Measurements from ENCODE around the gene GNAZ. TPM values are rescaled to one million over a fixed set of nuclear protein-coding genes. Genes with fewer than 3 reads are reported as not detected.

The GNAZ gene
- total RNA-seq, 4 donors from 2014 or later = 50.1 to 89.2 (median 55.0) TPM

- WGBS, 2 donors (ENCODE audit: low coverage in 1 of 2) = 60 to 77% methylated on average over 1 to 5 of the region's 9 CpGs
- no peaks in the 10 kb centered on the region for H3K36me3 ChIP-seq
- peaks cover under 1% of the 10 kb centered on the region for H3K27me3 ChIP-seq
- no peak for ATAC-seq
- no peak overlapping the region for H3K27ac ChIP-seq
- TF ChIP-seq CTCF (IDR thresholded peaks at IDR 0.05) (no peak), POLR2AphosphoS5 (IDR thresholded peaks at IDR 0.05) (no peak), POLR2A (IDR thresholded peaks at IDR 0.05) (no peak), EP300 (IDR thresholded peaks at IDR 0.05) (no peak)
- no peak overlapping the region for H3K4me3 ChIP-seq
- no peaks in the 10 kb centered on the region for H3K4me1 ChIP-seq
- peaks cover 0 to 26% (median 0%) of the 10 kb centered on the region in 3 donors for H3K9me3 ChIP-seq
Observed at GRCh38 chr22:23058481-23059283, 11.6 kb upstream of the GNAZ start.

GRCh38 chr22:23059284-23059948, 10.9 kb upstream of the GNAZ start:
- TF ChIP-seq POLR2AphosphoS5 (IDR thresholded peaks at IDR 0.05) (no peak), EP300 (IDR thresholded peaks at IDR 0.05) (no peak), POLR2A (IDR thresholded peaks at IDR 0.05) (no peak), CTCF (IDR thresholded peaks at IDR 0.05) (no peak)
- no peaks in the 10 kb centered on the region for H3K27me3 ChIP-seq
- H3K4me1 ChIP-seq = no peaks in the 10 kb centered on the region
- 92 to 94% methylated on average over 8 to 11 of the region's 24 CpGs for WGBS, 2 donors (ENCODE audit: low coverage in 1 of 2)
- H3K4me3 ChIP-seq = no peak overlapping the region
- no peaks in the 10 kb centered on the region for H3K36me3 ChIP-seq
- no peak overlapping the region for H3K27ac ChIP-seq
- peaks cover 0 to 26% (median 0%) of the 10 kb centered on the region in 3 donors for H3K9me3 ChIP-seq
- no peak for ATAC-seq

GRCh38 chr22:23060612-23061400, 9.5 kb upstream of the GNAZ start:
- no peaks in the 10 kb centered on the region for H3K27me3 ChIP-seq
- H3K27ac ChIP-seq = no peak overlapping the region
- TF ChIP-seq POLR2A (IDR thresholded peaks at IDR 0.05) (no peak), POLR2AphosphoS5 (IDR thresholded peaks at IDR 0.05) (no peak), CTCF (IDR thresholded peaks at IDR 0.05) (no peak), EP300 (IDR thresholded peaks at IDR 0.05) (no peak)
- H3K9me3 ChIP-seq = peaks cover 0 to 16% (median 0%) of the 10 kb centered on the region in 3 donors
- 74 to 92% methylated on average over 2 to 3 of the region's 9 CpGs for WGBS, 2 donors (ENCODE audit: low coverage in 1 of 2)
- no peaks in the 10 kb centered on the region for H3K4me1 ChIP-seq
- ATAC-seq = no peak
- H3K36me3 ChIP-seq = no peaks in the 10 kb centered on the region
- no peak overlapping the region for H3K4me3 ChIP-seq

GRCh38 chr22:23061471-23062280, 8.6 kb upstream of the GNAZ start:
- Histone ChIP-seq H3K27me3 (no peaks in the 10 kb centered on the region), H3K36me3 (no peaks in the 10 kb centered on the region), H3K4me1 (no peaks in the 10 kb centered on the region), H3K27ac (no peak overlapping the region), H3K9me3 (peaks cover 0 to 9% (median 0%) of the 10 kb centered on the region in 3 donors), H3K4me3 (no peak overlapping the region)
- no peak for ATAC-seq
- TF ChIP-seq CTCF (IDR thresholded peaks at IDR 0.05) (no peak), POLR2A (IDR thresholded peaks at IDR 0.05) (no peak), EP300 (IDR thresholded peaks at IDR 0.05) (no peak), POLR2AphosphoS5 (IDR thresholded peaks at IDR 0.05) (no peak)
- WGBS, 2 donors (ENCODE audit: low coverage in 1 of 2) = 79 to 88% methylated on average over 5 to 9 of the region's 16 CpGs

Measured in gastroesophageal sphincter (tissue), 4 donors.